ENCODE measurements around the gene TRUB1. TPM values are rescaled to one million over a fixed set of nuclear protein-coding genes. Genes with fewer than 3 reads are reported as not detected.

TRUB1 gene
- total RNA-seq, 1 experiment from 2014 or later, result 56.1 TPM

- DNase-seq (ENCODE audit: low read depth), result no peak
- in situ Hi-C loops (cut with HindIII; ENCODE audit: low pct_unique_long_range_greater_than_20kb, low sequenced_read_pairs), result no loop called here
Measured at GRCh38 chr10:114957673-114958072, 19.7 kb downstream of the TRUB1 start.

DNA sequence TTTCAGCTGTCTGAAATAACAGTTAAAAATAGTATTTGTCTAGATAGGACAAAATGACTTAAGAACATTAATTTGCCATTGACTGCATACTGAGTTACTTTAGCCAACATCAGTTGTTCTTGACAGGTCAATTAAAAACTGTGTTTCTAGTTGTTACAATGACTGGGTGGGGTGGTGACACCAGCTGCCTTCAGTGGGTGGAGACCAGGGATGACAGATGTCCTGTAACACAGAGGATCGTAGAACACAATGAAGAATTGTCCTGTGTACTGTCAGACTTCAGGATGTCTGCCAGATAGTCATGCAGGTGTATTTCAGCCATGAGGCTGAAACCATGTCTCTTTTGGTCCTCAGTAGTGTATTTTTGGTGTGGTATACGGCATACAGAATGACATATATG, 24.4 kb downstream of the TRUB1 start:
- in situ Hi-C loops (cut with HindIII; ENCODE audit: low pct_unique_long_range_greater_than_20kb, low sequenced_read_pairs), result no loop called here

DNA sequence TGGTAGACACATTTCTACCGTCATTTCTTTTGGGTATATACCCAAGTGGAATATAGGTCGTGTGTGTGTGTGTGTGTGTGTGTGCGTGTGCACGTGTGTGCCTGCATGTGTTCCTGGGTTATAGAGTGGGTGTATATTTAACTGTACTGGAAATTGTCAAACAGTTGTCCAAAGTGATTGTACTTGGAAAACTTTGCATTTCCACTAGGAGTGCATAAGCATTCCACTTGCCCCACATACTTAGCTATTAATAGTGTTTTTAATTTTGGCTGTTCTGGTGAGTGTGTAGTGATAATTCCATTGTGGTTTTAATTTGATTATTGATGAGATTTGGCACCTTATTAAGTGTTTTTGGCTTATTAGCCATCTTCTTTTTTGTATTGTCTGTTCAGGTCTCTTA, 25.9 kb downstream of the TRUB1 start:
- in situ Hi-C loops (cut with HindIII; ENCODE audit: low pct_unique_long_range_greater_than_20kb, low sequenced_read_pairs), result no loop called here
- DNase-seq (ENCODE audit: low read depth), result no peak

More for the DNA sequence above, 24.4 kb downstream of the TRUB1 start:
- no peak for DNase-seq (ENCODE audit: low read depth)

DNA sequence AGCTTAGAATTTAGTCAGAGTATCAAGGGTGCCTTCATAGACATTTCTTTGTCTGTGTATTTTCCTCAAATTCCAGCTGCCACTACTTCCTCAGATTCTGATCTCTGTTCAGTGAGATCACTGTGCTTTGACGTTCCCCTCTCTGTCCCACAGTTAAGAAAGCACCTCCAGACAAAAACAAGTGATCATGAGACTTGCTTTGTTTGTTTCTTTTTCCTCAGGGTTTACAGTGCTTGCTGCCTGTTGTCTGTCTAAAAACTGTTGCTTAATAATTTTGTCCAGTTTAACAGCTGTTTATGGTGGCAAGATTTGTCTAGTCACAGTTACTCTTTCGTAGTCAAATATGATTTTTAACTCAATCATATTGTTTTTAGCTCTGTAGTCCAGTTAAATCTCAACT, 29.1 kb downstream of the TRUB1 start:
- DNase-seq (ENCODE audit: low read depth), result peak; percentile 32
- in situ Hi-C loops (cut with HindIII; ENCODE audit: low pct_unique_long_range_greater_than_20kb, low sequenced_read_pairs), result no loop called here

GRCh38 chr10:114970515-114970914, 32.5 kb downstream of the TRUB1 start:
- no peak for DNase-seq (ENCODE audit: low read depth)
- in situ Hi-C loops (cut with HindIII; ENCODE audit: low pct_unique_long_range_greater_than_20kb, low sequenced_read_pairs), result no loop called here

DNA sequence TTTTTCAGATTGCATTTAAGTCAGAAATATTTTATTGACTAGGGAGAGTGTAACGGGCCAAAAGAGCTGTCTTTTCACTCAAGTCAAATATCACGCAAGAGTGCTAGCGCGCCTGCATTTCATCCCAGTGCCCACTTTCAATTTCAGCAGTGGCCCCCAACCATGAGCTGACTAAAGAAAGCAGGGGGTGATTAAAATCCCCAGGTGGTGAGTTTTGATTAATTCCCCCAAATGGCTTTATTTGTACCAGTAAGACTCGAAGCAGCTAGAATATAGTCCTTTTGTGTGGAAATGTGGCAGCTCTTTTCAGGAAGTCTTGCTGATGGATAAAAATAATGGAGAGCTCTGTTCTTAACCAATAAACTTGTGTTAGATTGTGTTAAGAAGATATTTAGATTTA, 35.3 kb downstream of the TRUB1 start:
- DNase-seq (ENCODE audit: low read depth), result no peak
- in situ Hi-C loops (cut with HindIII; ENCODE audit: low pct_unique_long_range_greater_than_20kb, low sequenced_read_pairs), result no loop called here

DNA sequence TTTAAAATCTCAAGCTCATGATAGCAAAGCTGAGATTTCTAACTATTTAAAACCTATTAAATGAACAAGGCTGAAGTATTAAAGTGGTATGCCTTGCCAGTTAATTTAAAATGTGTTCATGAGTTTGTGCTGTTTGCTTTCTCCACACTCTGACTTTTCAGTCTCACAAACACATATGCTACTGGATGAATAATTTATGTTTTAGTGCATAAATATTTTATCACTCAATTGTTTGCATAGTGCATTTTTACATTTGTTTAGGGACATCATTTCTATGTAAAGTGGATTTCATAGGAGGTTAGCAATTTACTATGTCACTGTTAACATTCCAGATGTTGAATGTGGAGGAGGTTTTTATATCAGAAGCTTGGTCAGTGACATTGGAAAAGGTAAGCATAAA, 36.0 kb downstream of the TRUB1 start:
- DNase-seq (ENCODE audit: low read depth), result no peak
- in situ Hi-C loops (cut with HindIII; ENCODE audit: low pct_unique_long_range_greater_than_20kb, low sequenced_read_pairs), result no loop called here

DNA sequence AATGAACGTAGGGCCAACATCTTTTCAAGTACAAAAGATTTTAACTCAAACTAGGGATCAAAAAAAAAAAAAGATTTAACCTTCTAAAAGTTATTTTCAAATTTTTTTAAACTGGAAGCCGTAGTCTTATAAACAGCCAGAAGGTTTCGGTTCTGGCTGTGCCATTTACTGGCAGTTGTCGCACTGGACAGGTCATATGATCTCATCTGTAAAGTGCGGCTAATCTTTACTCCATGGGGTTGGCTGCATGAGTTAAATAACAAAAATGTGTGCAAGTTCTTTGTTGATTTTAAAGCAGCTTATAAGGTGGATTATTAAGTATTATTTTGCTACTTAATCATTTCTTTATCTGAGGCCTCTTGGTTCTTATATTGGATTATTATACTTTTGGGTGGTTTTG, 36.6 kb downstream of the TRUB1 start:
- in situ Hi-C loops (cut with HindIII; ENCODE audit: low pct_unique_long_range_greater_than_20kb, low sequenced_read_pairs), result no loop called here
- DNase-seq (ENCODE audit: low read depth), result no peak

- in situ Hi-C loops (cut with HindIII; ENCODE audit: low pct_unique_long_range_greater_than_20kb, low sequenced_read_pairs), result no loop called here
Measured at GRCh38 chr10:114975091-114975490, 37.1 kb downstream of the TRUB1 start.

GRCh38 chr10:114982989-114983388, 45.0 kb downstream of the TRUB1 start:
- no peak for DNase-seq (ENCODE audit: low read depth)
- in situ Hi-C loops (cut with HindIII; ENCODE audit: low pct_unique_long_range_greater_than_20kb, low sequenced_read_pairs), result no loop called here

More at GRCh38 chr10:114975091-114975490, 37.1 kb downstream of the TRUB1 start:
- DNase-seq (ENCODE audit: low read depth), result no peak

GRCh38 chr10:114987995-114988394, 50.0 kb downstream of the TRUB1 start:
- peak; percentile 8 for DNase-seq (ENCODE audit: low read depth)
- in situ Hi-C loops (cut with HindIII; ENCODE audit: low pct_unique_long_range_greater_than_20kb, low sequenced_read_pairs), result no loop called here

GRCh38 chr10:114990586-114990985, 52.6 kb downstream of the TRUB1 start:
- no peak for DNase-seq (ENCODE audit: low read depth)
- in situ Hi-C loops (cut with HindIII; ENCODE audit: low pct_unique_long_range_greater_than_20kb, low sequenced_read_pairs), result no loop called here

GRCh38 chr10:114990991-114991390, 53.0 kb downstream of the TRUB1 start:
- DNase-seq (ENCODE audit: low read depth), result no peak
- in situ Hi-C loops (cut with HindIII; ENCODE audit: low pct_unique_long_range_greater_than_20kb, low sequenced_read_pairs), result no loop called here

GRCh38 chr10:114992189-114992775, 54.3 kb downstream of the TRUB1 start:
- in situ Hi-C loops (cut with HindIII; ENCODE audit: low pct_unique_long_range_greater_than_20kb, low sequenced_read_pairs), result no loop called here
- no peak for DNase-seq (ENCODE audit: low read depth)

DNA sequence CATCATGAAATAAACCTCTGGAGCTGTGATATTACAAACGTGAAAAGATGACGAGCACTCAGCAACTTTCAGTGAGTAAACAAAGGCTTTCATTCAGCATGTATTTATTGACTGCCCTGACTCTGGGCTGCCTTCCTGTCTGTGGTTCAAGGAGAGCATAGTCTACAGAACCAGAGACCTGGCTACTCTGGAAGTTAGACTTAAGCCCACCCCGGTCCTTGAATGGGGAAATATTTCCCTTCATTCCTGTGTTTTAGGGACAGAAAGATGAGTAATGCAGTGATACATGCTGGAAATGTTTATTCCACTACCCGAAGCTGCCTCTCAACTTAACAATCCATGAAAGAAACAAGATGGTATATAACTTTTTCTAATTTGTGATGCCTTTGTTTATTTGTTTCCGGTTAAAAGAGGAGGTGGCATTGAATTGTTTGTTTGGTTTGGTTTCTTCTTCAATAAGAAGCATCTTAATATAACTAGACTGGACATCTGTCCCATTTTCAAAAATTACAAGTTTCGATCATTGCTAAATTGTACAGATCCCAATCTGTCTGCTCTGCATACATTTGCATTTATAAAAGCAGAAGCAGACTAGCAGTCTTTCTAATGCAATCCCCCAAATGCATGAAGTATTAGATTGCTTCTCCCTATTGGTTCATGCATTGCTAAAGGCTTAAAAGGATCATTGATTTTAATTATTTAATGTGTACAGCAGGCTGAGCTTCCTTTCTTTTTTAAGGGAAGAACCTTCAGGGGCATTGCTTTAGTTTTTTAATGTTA, 57.7 kb downstream of the TRUB1 start:
- no peak for DNase-seq (ENCODE audit: low read depth)
- in situ Hi-C loops (cut with HindIII; ENCODE audit: low pct_unique_long_range_greater_than_20kb, low sequenced_read_pairs), result no loop called here

GRCh38 chr10:114996542-114996941, 58.5 kb downstream of the TRUB1 start:
- in situ Hi-C loops (cut with HindIII; ENCODE audit: low pct_unique_long_range_greater_than_20kb, low sequenced_read_pairs), result no loop called here

DNA sequence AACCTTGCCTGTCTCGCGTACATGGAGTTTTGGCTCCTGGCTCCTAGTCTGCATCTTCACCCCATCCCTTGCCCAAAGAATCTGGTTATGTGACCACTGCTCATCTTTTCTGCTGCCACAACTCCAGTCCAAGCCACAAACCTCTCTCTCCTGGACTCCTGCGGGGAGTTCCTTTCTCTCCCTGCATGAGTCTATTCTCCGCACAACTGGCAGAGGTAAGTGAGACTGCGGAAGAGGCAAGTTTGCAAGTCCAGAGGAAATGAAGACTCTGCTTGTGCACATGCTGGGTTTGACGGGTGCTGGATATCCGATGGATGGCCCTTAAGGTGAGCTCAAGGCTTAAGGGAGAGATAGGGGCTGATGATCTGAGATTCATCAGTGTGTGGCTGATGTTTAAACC, 61.0 kb downstream of the TRUB1 start:
- DNase-seq (ENCODE audit: low read depth), result no peak
- in situ Hi-C loops (cut with HindIII; ENCODE audit: low pct_unique_long_range_greater_than_20kb, low sequenced_read_pairs), result no loop called here

More at GRCh38 chr10:114996542-114996941, 58.5 kb downstream of the TRUB1 start:
- DNase-seq (ENCODE audit: low read depth), result no peak

DNA sequence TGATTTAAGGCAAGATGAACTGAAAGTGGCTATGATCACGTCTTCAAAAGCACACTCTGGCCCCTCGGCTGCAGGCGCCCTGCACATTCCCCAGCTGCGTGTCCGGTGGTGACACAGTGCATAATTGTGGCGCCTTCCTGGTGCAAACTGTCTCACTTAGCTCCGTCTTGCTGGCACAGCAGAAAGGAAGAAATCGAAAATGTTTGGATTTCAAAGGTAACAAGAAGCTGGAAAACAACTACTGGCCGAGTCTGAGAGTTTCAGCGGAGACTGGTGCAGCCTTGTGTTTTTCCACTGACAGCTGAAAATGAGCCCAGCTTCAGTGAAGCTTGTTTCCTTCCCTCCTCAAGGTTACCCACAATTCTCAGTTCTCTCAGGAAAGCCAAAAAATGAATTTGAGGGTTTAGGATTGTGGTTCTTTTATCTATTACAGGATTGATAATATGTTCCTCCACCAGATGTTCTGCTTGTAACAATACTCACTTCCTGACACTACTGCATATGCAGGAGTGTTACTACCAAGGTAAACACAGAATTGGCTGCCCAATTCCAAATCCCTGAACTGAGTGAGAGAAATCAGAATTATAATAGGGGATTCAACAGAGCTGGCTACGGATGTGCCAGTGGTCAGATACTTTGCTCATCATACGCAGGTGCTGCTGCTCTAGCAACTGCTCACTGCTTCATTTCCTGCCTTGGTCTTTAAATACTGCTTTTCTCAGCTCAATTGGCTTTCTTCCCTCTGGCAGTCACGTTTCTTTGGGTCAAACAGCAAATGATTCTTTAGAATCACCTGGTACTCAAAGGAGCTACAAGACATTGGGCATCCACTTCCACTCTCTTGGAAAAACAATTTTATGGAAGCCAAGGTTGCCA, 63.7 kb downstream of the TRUB1 start:
- DNase-seq (ENCODE audit: low read depth), result no peak
- in situ Hi-C loops (cut with HindIII; ENCODE audit: low pct_unique_long_range_greater_than_20kb, low sequenced_read_pairs), result no loop called here

DNA sequence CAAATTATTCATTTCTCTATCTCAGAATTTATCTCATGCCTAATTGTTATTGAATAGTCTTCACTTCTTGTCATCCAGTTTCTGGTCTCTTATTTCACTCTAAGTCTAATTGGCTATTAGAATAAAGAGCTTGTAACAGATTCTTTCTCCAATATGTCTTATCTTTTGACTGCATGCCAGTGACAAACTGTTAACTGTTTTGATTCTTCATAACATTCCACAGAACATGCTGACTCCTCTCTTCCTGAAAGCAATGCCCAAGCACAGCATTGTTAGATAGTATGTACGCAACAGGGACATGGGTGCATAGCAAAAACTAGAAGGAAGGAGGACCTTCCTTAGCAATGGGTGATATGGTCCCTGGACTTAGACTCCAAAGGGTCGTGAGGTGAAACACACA, 65.4 kb downstream of the TRUB1 start:
- DNase-seq (ENCODE audit: low read depth), result no peak
- in situ Hi-C loops (cut with HindIII; ENCODE audit: low pct_unique_long_range_greater_than_20kb, low sequenced_read_pairs), result no loop called here
